GM18498 (cell line): ENCODE results near the gene SERPINA6.
"Not testable (repeated sequence)": the region's sequence is repeated elsewhere in the genome, so short reads cannot be mapped to it uniquely, and the experiment has no call there.

Experiments used
- ATAC-seq: cut with Tn5 transposase; IDR thresholded peaks from one replicate; pipeline ENCODE4 v1.9.1; 2021; ENCODE audit warnings: mild to moderate bottlenecking, moderate library complexity; ENCODE audit not compliant: unreplicated experiment

Gene SERPINA6, protein sequence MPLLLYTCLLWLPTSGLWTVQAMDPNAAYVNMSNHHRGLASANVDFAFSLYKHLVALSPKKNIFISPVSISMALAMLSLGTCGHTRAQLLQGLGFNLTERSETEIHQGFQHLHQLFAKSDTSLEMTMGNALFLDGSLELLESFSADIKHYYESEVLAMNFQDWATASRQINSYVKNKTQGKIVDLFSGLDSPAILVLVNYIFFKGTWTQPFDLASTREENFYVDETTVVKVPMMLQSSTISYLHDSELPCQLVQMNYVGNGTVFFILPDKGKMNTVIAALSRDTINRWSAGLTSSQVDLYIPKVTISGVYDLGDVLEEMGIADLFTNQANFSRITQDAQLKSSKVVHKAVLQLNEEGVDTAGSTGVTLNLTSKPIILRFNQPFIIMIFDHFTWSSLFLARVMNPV

GRCh38 chr14:94322648-94323570 is at the start of gene SERPINA6:
SERPINA6 (minus strand) TSS chr14:94323336; CDS start chr14:94314648, 8,688 bp downstream.
- ATAC-seq = no peak

DNA sequence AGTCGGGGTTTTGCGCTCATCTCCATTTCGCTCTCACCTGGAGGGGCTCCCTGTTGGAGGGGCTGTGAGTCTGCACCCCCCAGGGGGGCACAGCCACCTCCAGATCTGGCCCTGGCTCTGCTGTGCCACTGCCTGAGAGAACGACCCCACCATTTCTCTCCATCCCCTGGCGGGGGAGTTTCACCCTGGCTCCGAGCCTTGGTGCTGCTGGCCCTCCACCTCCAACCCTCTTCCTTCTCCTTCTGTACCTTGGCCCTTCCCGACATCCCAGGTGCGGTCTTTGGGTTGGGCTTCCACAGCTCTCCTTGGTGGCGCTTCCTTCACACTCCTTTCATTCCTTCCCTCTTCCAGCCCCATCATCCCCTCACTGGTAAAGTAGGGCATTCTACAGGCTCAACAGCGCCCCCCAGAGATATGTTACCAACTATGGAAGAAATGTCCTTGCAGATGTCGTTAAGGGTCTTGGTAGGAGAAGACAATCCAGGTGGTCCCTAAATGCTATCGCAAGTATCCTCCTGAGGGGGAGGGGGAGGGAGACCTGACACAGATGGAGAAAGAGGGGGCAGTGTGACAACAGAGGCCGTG is 49.0 kb upstream of the SERPINA6 start:
- no peak for ATAC-seq

- ATAC-seq = no peak
These were observed 47.4 kb upstream of the SERPINA6 start for GRCh38 chr14:94370524-94370910.

DNA sequence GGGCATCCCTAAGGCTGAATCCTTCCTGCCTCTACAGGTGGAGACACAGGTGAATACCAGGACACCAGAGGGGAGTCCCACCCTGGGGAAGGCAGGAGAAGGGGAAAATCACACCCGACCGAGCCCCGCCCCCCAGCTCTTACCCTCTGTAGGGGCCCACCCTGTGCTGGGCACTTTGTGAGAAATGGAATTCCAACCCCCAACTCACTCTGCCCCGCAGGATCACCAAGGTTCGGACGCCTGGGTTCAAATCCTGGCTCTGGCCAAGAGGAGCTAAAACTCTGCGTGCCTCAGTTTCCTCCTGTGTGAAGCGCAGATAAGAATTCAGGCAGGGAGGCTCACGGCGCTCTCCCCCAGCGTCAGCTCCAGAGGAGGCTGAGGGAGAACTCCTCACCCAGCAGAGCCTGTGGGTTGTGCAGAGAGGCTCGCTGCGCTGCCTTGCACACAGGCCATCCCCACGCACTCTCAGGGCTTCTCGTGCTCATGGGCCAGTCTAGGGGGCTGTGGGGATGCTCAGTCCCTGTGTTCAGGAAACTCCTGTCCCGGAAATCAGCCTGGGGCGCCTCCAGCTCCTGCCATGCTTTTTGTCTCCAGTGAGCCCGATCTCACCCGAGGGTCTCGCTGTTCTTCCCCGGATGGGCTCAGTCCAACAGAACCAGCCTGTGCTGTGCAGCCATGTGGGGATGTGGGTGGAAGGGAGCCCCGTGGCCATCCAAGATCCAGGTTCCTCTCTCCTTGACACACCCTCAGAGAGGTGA is 46.8 kb upstream of the SERPINA6 start:
- ATAC-seq = not testable (repeated sequence)

- ATAC-seq = no peak
These were observed 45.8 kb upstream of the SERPINA6 start for GRCh38 chr14:94368956-94369355.

GRCh38 chr14:94368243-94368590 is 45.1 kb upstream of the SERPINA6 start:
- ATAC-seq = no peak

- ATAC-seq = no peak
These were observed 44.5 kb upstream of the SERPINA6 start for GRCh38 chr14:94367347-94368242.

GRCh38 chr14:94366146-94366915 is 43.2 kb upstream of the SERPINA6 start, which contains the start of gene SERPINA2:
SERPINA2 (minus strand) TSS chr14:94366698.
- no peak for ATAC-seq

DNA sequence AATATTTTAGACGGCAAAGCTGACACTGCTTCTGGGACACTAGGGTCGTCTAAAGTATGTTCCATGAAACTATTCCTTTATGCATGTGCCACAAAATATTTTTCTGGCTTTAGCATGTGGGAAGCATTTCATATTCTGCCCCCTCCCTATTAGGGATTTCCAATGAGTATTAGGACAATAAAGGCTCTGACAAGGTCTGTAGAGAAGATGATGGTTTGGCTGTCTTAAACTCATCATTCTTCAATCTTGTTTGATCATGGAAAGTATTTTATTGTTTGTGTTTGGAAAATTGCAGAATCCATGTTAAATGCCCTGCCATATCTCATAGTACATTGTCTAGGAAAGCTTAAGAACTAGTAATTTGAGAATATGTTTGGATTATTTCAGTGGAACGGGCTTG is 42.5 kb upstream of the SERPINA6 start:
- no peak for ATAC-seq

DNA sequence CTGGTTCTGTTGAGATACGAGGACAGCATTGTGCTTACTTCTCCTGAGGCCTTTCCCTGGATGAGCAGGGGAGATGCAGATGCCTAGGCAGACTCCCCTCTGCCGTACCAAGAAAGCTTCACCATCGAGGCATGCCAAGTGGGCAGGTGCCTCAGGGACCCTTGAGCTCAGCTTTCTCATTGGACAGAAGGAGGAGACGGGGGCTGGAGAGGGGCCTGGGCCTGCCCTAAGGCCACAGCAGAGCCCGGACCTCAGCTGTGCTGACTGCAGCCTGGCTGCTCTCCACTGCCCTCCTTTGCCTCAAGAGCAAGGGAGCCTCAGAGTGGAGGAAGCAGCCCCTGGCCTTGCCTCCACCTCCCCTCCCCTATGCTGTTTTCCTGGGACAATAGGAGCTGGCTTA is 41.8 kb upstream of the SERPINA6 start:
- no peak for ATAC-seq

DNA sequence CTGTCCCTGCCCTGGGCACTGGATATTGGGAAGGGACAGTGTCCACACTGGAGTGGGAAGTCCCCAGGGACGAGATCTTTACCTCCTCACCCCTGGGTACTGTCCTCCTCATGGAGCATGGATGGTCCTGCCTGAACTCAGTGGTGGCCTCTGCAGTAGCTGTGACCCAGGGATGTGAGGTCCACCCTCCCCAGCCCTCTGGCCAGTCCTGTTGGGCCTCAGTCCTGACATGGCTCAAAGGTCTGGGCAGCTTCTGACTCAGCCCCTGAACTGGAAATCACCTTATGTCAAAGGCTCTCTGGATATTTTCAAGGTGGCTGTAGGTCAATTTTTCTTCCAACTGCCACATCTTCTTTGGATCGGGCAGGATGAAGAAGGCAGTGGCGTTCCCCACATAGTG is 40.9 kb upstream of the SERPINA6 start:
- ATAC-seq = no peak

- no peak for ATAC-seq
These were observed 40.1 kb upstream of the SERPINA6 start for GRCh38 chr14:94363151-94363624.

DNA sequence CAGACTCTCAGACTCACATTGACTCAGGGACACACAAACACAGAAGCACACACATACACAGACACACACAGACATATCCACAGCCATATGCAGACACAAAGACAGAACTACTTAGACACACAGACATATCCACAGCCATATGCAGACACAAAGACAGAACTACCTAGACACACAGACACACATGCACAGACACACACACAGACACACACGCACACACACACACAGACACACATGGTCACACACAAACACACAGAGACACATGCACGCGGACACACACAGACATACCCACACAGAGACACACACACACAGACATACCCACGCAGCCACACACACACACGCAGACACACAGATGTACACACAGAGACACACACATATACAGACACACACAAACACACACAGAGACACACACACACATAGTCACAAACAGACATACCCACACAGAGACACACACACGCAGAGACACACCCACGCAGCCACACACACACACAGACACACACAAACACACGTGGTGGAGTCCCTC is 39.5 kb upstream of the SERPINA6 start:
- ATAC-seq = no peak

DNA sequence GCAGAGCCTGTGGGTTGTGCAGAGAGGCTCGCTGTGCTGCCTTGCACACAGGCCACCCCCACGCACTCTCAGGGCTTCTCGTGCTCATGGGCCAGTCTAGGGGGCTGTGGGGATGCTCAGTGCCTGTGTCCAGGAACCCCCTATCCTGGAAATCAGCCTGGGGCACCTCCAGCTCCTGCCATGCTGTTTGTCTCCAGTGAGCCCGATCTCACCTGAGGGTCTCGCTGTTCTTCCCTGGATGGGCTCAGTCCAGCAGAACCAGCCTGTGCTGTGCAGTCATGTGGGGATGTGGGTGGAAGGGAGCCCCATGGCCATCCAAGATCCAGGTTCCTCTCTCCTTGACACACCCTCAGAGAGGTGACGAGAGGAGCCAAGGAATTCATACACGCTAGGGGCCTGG is 38.5 kb upstream of the SERPINA6 start:
- no peak for ATAC-seq

GRCh38 chr14:94360945-94361565 is 37.9 kb upstream of the SERPINA6 start:
- no peak for ATAC-seq

- no peak for ATAC-seq
These were observed 34.0 kb upstream of the SERPINA6 start for GRCh38 chr14:94357166-94357565.

DNA sequence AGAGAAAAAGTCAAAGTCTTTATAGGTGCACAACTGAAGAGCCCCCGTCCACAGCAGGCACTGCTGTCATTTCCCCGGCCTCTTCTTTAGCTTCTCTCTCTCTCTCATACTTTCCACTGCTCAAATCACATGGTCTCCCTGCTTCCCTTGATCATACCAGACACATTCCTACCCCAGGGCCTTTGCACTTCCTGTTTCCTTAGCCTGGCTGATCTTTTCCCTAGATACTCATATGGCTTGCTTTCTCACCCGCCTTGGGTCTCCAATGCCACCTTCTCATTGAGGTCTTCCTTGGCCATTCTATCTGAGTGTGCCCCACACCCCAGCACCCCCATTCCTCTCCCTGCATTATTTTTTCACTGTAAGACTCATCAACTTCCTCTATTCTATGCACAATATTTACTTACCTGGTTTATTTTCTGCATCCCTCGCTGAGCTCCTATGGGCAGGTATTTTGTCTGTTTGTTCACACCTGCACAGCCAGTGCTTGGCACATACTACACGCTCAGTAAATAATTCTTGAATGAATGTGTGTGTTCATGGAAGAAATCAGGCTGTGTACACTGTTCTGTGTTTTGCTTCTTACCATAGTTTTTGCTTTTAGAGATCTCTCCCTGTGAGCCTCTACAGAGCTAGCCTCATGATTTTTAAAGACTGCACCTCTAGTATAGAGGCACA is 33.4 kb upstream of the SERPINA6 start:
- no peak for ATAC-seq
